Neural progenitor cell (in vitro differentiated cells): ENCODE results near the gene NSMCE1. TPM values are rescaled to one million over a fixed set of nuclear protein-coding genes. Genes with fewer than 3 reads are reported as not detected.
"Not testable (repeated sequence)": the region's sequence is repeated elsewhere in the genome, so short reads cannot be mapped to it uniquely, and the experiment has no call there.

Experiments used
- DNase-seq: peaks from one replicate; pipeline ENCODE4 v3.0.0-alpha.2; 2016; ENCODE audit warnings: low spot score
- H2AFZ ChIP-seq: fragments of 200-600 bp; sonication (generic); replicated peaks from 2 replicates; pipeline ENCODE4 v1.6.1; 2016; ENCODE audit warnings: antibody characterized with exemption
- H3F3A ChIP-seq: fragments of 200-600 bp; sonication (generic); 2 replicates; pipeline ENCODE4 v1.6.1; 2016; ENCODE audit warnings: antibody characterized with exemption, low read depth
- H3K27ac ChIP-seq: fragments of 200-600 bp; sonication (generic); 2 replicates; pipeline ENCODE4 v1.5.1; 2016; ENCODE audit warnings: mild to moderate bottlenecking
- H3K27me3 ChIP-seq: fragments of 200-600 bp; sonication (generic); 2 replicates; pipeline ENCODE4 v1.6.1; 2016; ENCODE audit warnings: mild to moderate bottlenecking, moderate library complexity
- H3K36me3 ChIP-seq: fragments of 200-600 bp; sonication (generic); 2 replicates; pipeline ENCODE4 v1.5.1; 2016
- H3K4me1 ChIP-seq: fragments of 200-600 bp; sonication (generic); 2 replicates; pipeline ENCODE4 v1.6.1; 2016; ENCODE audit warnings: mixed run types
- H3K4me2 ChIP-seq: fragments of 200-600 bp; sonication (generic); 2 replicates; pipeline ENCODE4 v1.6.1; 2016
- H3K4me3 ChIP-seq: fragments of 200-600 bp; sonication (generic); 2 replicates; pipeline ENCODE4 v1.5.1; 2016
- H3K79me2 ChIP-seq: fragments of 200-600 bp; sonication (generic); 2 replicates; pipeline ENCODE4 v1.6.1; 2016; ENCODE audit warnings: low read depth
- H3K9ac ChIP-seq: fragments of 200-600 bp; sonication (generic); 2 replicates; pipeline ENCODE4 v1.6.1; 2016
- H3K9me3 ChIP-seq: fragments of 200-600 bp; sonication (generic); 2 replicates; pipeline ENCODE4 v1.5.1; 2016; ENCODE audit warnings: low read depth
- H4K20me1 ChIP-seq: fragments of 200-600 bp; sonication (generic); 2 replicates; pipeline ENCODE4 v1.6.1; 2016; ENCODE audit warnings: low read depth
- H3K27ac Mint-ChIP-seq: 3 replicates; pipeline ENCODE4 v1.8.0; 2021; ENCODE audit warnings: mixed read lengths
- H3K27me3 Mint-ChIP-seq: 2 replicates; pipeline ENCODE4 v1.8.0; 2022; ENCODE audit warnings: low read depth, mild to moderate bottlenecking, inconsistent platforms, moderate library complexity, mixed read lengths; ENCODE audit not compliant: insufficient read depth
- H3K36me3 Mint-ChIP-seq: 3 replicates; pipeline ENCODE4 v1.8.0; 2021; ENCODE audit warnings: mixed read lengths
- H3K4me1 Mint-ChIP-seq: 3 replicates; pipeline ENCODE4 v1.8.0; 2021; ENCODE audit warnings: mixed read lengths
- H3K4me3 Mint-ChIP-seq: 3 replicates; pipeline ENCODE4 v1.8.0; 2021; ENCODE audit warnings: mild to moderate bottlenecking, moderate library complexity, mixed read lengths
- H3K9me3 Mint-ChIP-seq: 3 replicates; pipeline ENCODE4 v1.8.0; 2020; ENCODE audit warnings: mixed read lengths
- CTCF ChIP-seq: fragments of 200-600 bp; sonication (generic); IDR thresholded peaks from 2 replicates; pipeline ENCODE4 v1.5.1; 2017; ENCODE audit warnings: antibody characterized with exemption, mild to moderate bottlenecking
- EZH2 ChIP-seq: fragments of 200-600 bp; sonication (generic); IDR thresholded peaks from 2 replicates; pipeline ENCODE4 v1.6.1; 2017; ENCODE audit warnings: antibody characterized with exemption, mild to moderate bottlenecking, moderate library complexity
- EZH2phosphoT487 ChIP-seq: fragments of 200-600 bp; sonication (generic); IDR thresholded peaks from 2 replicates; pipeline ENCODE4 v1.6.1; 2017; ENCODE audit warnings: antibody characterized with exemption
- total RNA-seq: library from RNA; depleted of rRNA; stranded (reverse); fragments of >200 nt; gene quantifications from 2 replicates; pipeline ENCODE4 v1.2.3, GENCODE V29; 2015; ENCODE audit warnings: low replicate concordance

Gene NSMCE1
- total RNA-seq, 1 donor from 2014 or later = 83.4 TPM

- no peak for DNase-seq
- no peak overlapping the region for H3K4me3 Mint-ChIP-seq
- H3K4me1 ChIP-seq = peaks cover 28% of the 10 kb centered on the region
- H3K36me3 Mint-ChIP-seq = no peaks in the 10 kb centered on the region
- peaks cover 4% of the 10 kb centered on the region for H3K27me3 Mint-ChIP-seq
- no peak overlapping the region for H3K27ac ChIP-seq
- no peaks in the 10 kb centered on the region for H3K9me3 ChIP-seq
- peaks cover 29% of the 10 kb centered on the region for H3F3A ChIP-seq
- H3K4me1 Mint-ChIP-seq = peaks cover 21% of the 10 kb centered on the region
- H4K20me1 ChIP-seq = peaks cover 18% of the 10 kb centered on the region
- TF ChIP-seq EZH2phosphoT487 (no peak), EZH2 (no peak), CTCF (no peak)
- no peak overlapping the region for H3K9ac ChIP-seq
- H2AFZ ChIP-seq = no peak overlapping the region
- H3K4me3 ChIP-seq = no peak overlapping the region
- H3K9me3 Mint-ChIP-seq = no peaks in the 10 kb centered on the region
- no peaks in the 10 kb centered on the region for H3K27me3 ChIP-seq
- no peak overlapping the region for H3K27ac Mint-ChIP-seq
- no peak overlapping the region for H3K4me2 ChIP-seq
- H3K36me3 ChIP-seq = no peaks in the 10 kb centered on the region
- H3K79me2 ChIP-seq = no peaks in the 10 kb centered on the region
These were observed 20.5 kb downstream of the NSMCE1 start for GRCh38 chr16:27248036-27248435.

- not testable (repeated sequence) for H2AFZ ChIP-seq, DNase-seq, H3K27me3 ChIP-seq, H3K9ac ChIP-seq, H3K36me3 Mint-ChIP-seq, H3K36me3 ChIP-seq, H3K4me2 ChIP-seq, H3K27ac Mint-ChIP-seq, H3K4me3 ChIP-seq, H3K79me2 ChIP-seq, H3K9me3 Mint-ChIP-seq, H3K27me3 Mint-ChIP-seq, H3K9me3 ChIP-seq, H3K4me3 Mint-ChIP-seq, H3K27ac ChIP-seq
- Histone ChIP-seq H4K20me1 (peaks cover 25% of the 10 kb centered on the region), H3K4me1 (peaks cover 34% of the 10 kb centered on the region), H3F3A (peaks cover 29% of the 10 kb centered on the region)
- H3K4me1 Mint-ChIP-seq = peaks cover 31% of the 10 kb centered on the region
These were observed 21.5 kb downstream of the NSMCE1 start for GRCh38 chr16:27247076-27247475.

- Mint-ChIP-seq H3K27me3 (peaks cover 8% of the 10 kb centered on the region), H3K4me1 (peaks cover 37% of the 10 kb centered on the region), H3K27ac (no peak overlapping the region), H3K9me3 (no peaks in the 10 kb centered on the region), H3K4me3 (no peak overlapping the region), H3K36me3 (no peaks in the 10 kb centered on the region)
- Histone ChIP-seq H3F3A (peaks cover 28% of the 10 kb centered on the region), H3K79me2 (no peaks in the 10 kb centered on the region), H4K20me1 (peaks cover 25% of the 10 kb centered on the region), H2AFZ (no peak overlapping the region), H3K36me3 (no peaks in the 10 kb centered on the region), H3K27me3 (no peaks in the 10 kb centered on the region), H3K27ac (no peak overlapping the region), H3K9ac (no peak overlapping the region), H3K4me2 (no peak overlapping the region), H3K4me1 (peaks cover 27% of the 10 kb centered on the region), H3K4me3 (no peak overlapping the region), H3K9me3 (no peaks in the 10 kb centered on the region)
- DNase-seq = no peak
- TF ChIP-seq EZH2 (no peak), EZH2phosphoT487 (no peak), CTCF (no peak)
These were observed 22.1 kb downstream of the NSMCE1 start for GRCh38 chr16:27246439-27246838.

GRCh38 chr16:27245276-27246172 is 23.0 kb downstream of the NSMCE1 start:
- Mint-ChIP-seq H3K36me3 (no peaks in the 10 kb centered on the region), H3K9me3 (no peaks in the 10 kb centered on the region), H3K27ac (no peak overlapping the region), H3K4me1 (peaks cover 37% of the 10 kb centered on the region), H3K27me3 (peaks cover 8% of the 10 kb centered on the region), H3K4me3 (no peak overlapping the region)
- H3K4me3 ChIP-seq = no peak overlapping the region
- peaks cover 20% of the 10 kb centered on the region for H3F3A ChIP-seq
- peaks cover 25% of the 10 kb centered on the region for H4K20me1 ChIP-seq
- no peak overlapping the region for H2AFZ ChIP-seq
- no peaks in the 10 kb centered on the region for H3K9me3 ChIP-seq
- no peak overlapping the region for H3K9ac ChIP-seq
- no peak overlapping the region for H3K27ac ChIP-seq
- DNase-seq = no peak
- H3K4me2 ChIP-seq = no peak overlapping the region
- peaks cover 20% of the 10 kb centered on the region for H3K4me1 ChIP-seq
- no peaks in the 10 kb centered on the region for H3K36me3 ChIP-seq
- no peaks in the 10 kb centered on the region for H3K79me2 ChIP-seq
- TF ChIP-seq CTCF = no peak
- no peak for TF ChIP-seq EZH2
- TF ChIP-seq EZH2phosphoT487 = no peak
- no peaks in the 10 kb centered on the region for H3K27me3 ChIP-seq
